Mucosa of descending colon (tissue), 3 donors: ENCODE results near the gene IFRD2. TPM values are rescaled to one million over a fixed set of nuclear protein-coding genes. Genes with fewer than 3 reads are reported as not detected.

ENCODE experiments used
- ATAC-seq: fragments of 200-7000 bp; cut with Tn5 transposase; one replicate; pipeline ENCODE4 v1.9.1; 2020; ENCODE audit warnings: mild to moderate bottlenecking, moderate library complexity
- DNase-seq, 3 donors: peaks; one replicate each; pipeline ENCODE4 v3.0.0-alpha.2; 2020
- H3K36me3 ChIP-seq: fragments of 200-600 bp; one replicate; pipeline ENCODE4 v1.8.0; 2021; ENCODE audit warnings: low read depth, mild to moderate bottlenecking
- H3K4me1 ChIP-seq: fragments of 200-600 bp; one replicate; pipeline ENCODE4 v1.8.0; 2021; ENCODE audit warnings: low read depth, mild to moderate bottlenecking
- H3K4me3 ChIP-seq: fragments of 200-600 bp; one replicate; pipeline ENCODE4 v1.8.0; 2021; ENCODE audit warnings: mild to moderate bottlenecking
- H3K9me3 ChIP-seq: fragments of 200-600 bp; one replicate; pipeline ENCODE4 v1.8.0; 2021; ENCODE audit warnings: mild to moderate bottlenecking
- intact Hi-C, 2 donors: fragments of 100-400 bp; cut with DNase I in 1 of 2; cut with micrococcal nuclease in 1 of 2; formaldehyde crosslinking; loops; one replicate each; pipeline versions ENCODE4 v1.11.0 to v1.11.1; 2022; cut with DNase I, micrococcal nuclease
- total RNA-seq, 3 donors: library from RNA; stranded (reverse); fragmentation: NEBNext Ultra II Directional in 2 of 3; extraction: Animal tissue kit (Norgen Biotek cat#: 25700) in 2 of 3; gene quantifications; one replicate each; pipeline versions ENCODE4 v1.2.1 to v1.2.4, GENCODE V29; 2021 to 2023
- TF ChIP-seq, protein P1 (sequence below): fragments of 200-600 bp; IDR thresholded peaks from one replicate; pipeline ENCODE4 v1.8.0; 2022; ENCODE audit warnings: antibody characterized with exemption, mild to moderate bottlenecking
- donor health status: DM: no; HTN: no; CAD: no; lungs with moderate emphysema.
- donor health status: DM: no; HTN: no; CAD: no.
- donor health status: DM: no; HTN: yes; CAD: no.

IFRD2 gene
- total RNA-seq, 3 donors from 2014 or later = 54.8 to 59.8 (median 57.0) TPM

DNA sequence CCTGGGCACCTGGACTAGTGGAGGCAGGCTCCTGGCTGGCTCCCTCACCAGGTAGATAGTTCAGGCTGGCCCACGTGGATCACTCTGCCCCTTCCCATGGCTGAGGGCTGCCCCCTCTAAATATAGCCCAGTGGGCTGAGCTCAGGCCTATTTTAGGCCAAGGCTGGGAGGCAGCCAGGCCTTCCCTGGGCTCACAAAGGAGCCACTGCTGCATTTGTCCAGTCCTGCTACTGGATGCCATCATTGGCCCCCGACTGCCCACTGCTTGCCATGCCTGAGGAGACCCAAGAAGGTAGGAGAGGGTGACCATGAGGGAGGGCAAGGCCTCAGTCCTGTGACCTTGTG lies 13.4 kb downstream of the IFRD2 start, which contains the start of gene LSMEM2:
TSS of gene LSMEM2 (plus strand) at position 208 of the 345 bp plus-strand sequence. CDS start at position 235, 27 bp downstream.
- H3K4me3 ChIP-seq = no peak within 1 kb of the TSS
- TF ChIP-seq, protein P1, sequence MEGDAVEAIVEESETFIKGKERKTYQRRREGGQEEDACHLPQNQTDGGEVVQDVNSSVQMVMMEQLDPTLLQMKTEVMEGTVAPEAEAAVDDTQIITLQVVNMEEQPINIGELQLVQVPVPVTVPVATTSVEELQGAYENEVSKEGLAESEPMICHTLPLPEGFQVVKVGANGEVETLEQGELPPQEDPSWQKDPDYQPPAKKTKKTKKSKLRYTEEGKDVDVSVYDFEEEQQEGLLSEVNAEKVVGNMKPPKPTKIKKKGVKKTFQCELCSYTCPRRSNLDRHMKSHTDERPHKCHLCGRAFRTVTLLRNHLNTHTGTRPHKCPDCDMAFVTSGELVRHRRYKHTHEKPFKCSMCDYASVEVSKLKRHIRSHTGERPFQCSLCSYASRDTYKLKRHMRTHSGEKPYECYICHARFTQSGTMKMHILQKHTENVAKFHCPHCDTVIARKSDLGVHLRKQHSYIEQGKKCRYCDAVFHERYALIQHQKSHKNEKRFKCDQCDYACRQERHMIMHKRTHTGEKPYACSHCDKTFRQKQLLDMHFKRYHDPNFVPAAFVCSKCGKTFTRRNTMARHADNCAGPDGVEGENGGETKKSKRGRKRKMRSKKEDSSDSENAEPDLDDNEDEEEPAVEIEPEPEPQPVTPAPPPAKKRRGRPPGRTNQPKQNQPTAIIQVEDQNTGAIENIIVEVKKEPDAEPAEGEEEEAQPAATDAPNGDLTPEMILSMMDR = no peak
- intact Hi-C loops = loop anchor here (10.0 kb wide), 2 partner anchors 54 to 84 kb away; partner anchors contain the start of gene GNAT1 (in 2 of the 2)
- ATAC-seq (no peak), DNase-seq (no peak)
- no peaks in the 10 kb centered on the region for H3K36me3 ChIP-seq
- H3K4me1 ChIP-seq = peaks cover 3% of the 10 kb centered on the region
- H3K9me3 ChIP-seq = no peaks in the 10 kb centered on the region

- Histone ChIP-seq H3K9me3 (no peaks in the 10 kb centered on the region), H3K4me1 (peaks cover 8% of the 10 kb centered on the region), H3K36me3 (no peaks in the 10 kb centered on the region), H3K4me3 (no peak overlapping the region)
- TF ChIP-seq, protein P1 = no peak
- no peak for ATAC-seq
- intact Hi-C loops = loop anchor here (10.0 kb wide), 2 partner anchors 54 to 84 kb away; partner anchors contain the start of gene GNAT1 (in 2 of the 2)
- no peak for DNase-seq
These were observed 13.9 kb downstream of the IFRD2 start for GRCh38 chr3:50278123-50278879.

DNA sequence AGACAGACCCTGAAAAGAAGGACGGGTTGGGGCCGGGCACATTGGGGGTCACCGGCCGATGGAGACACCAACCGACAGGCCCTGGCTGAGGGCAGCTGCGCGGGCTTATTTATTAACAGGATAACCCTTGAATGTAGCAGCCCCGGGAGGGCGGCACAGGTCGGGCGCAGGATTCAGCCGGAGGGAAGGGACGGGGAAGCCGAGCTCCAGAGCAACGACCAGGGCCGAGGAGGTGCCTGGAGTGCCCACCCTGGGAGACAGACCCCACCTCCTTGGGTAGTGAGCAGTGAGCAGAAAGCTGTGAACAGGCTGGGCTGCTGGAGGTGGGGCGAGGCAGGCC lies 15.5 kb downstream of the IFRD2 start:
- intact Hi-C loops = loop anchor here (10.0 kb wide), 2 partner anchors 52 to 82 kb away; partner anchors contain the start of gene GNAT1 (in 2 of the 2)
- H3K4me3 ChIP-seq = no peak overlapping the region
- DNase-seq = no peak

DNA sequence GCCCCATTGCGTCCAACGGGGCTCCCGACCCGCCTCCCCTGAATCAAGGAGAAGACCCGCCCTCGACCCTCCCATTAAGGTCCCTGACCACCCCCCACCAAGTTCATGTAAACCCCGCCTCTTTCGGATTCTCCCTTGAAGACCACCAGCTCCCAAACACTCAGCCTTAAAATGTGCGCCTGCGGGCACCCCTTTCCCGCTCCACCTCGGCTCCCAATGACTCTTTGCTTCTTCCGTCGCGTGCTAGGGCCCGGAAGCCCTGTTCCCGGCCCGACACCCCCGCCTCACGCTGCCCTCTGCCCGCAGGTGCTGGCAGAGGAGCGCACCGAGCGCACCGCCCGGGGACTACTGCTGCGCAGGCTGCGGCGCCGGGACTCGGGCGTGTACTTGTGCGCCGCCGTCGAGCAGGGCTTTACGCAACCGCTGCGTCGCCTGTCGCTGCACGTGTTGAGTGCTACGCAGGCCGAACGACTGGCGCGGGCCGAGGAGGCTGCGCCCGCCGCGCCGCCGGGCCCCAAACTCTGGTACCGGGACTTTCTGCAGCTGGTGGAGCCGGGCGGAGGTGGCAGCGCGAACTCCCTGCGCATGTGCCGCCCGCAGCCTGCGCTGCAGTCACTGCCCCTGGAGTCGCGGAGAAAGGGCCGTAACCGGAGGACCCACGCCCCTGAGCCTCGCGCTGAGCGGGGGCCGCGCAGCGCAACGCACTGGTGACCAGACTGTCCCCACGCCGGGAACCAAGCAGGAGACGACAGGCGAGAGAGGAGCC lies 16.1 kb downstream of the IFRD2 start:
- TF ChIP-seq, protein P1 = no peak
- no peaks in the 10 kb centered on the region for H3K9me3 ChIP-seq
- intact Hi-C loops = loop anchor here (10.0 kb wide), 2 partner anchors 51 to 81 kb away; partner anchors contain the start of gene GNAT1 (in 2 of the 2)
- DNase-seq (no peak), ATAC-seq (no peak)
- peaks cover 21% of the 10 kb centered on the region for H3K4me1 ChIP-seq
- no peak overlapping the region for H3K4me3 ChIP-seq
- H3K36me3 ChIP-seq = no peaks in the 10 kb centered on the region

More for the DNA sequence above, 15.5 kb downstream of the IFRD2 start:
- no peak for ATAC-seq
- Histone ChIP-seq H3K36me3 (no peaks in the 10 kb centered on the region), H3K4me1 (peaks cover 15% of the 10 kb centered on the region), H3K9me3 (no peaks in the 10 kb centered on the region)
- TF ChIP-seq, protein P1 = no peak

DNA sequence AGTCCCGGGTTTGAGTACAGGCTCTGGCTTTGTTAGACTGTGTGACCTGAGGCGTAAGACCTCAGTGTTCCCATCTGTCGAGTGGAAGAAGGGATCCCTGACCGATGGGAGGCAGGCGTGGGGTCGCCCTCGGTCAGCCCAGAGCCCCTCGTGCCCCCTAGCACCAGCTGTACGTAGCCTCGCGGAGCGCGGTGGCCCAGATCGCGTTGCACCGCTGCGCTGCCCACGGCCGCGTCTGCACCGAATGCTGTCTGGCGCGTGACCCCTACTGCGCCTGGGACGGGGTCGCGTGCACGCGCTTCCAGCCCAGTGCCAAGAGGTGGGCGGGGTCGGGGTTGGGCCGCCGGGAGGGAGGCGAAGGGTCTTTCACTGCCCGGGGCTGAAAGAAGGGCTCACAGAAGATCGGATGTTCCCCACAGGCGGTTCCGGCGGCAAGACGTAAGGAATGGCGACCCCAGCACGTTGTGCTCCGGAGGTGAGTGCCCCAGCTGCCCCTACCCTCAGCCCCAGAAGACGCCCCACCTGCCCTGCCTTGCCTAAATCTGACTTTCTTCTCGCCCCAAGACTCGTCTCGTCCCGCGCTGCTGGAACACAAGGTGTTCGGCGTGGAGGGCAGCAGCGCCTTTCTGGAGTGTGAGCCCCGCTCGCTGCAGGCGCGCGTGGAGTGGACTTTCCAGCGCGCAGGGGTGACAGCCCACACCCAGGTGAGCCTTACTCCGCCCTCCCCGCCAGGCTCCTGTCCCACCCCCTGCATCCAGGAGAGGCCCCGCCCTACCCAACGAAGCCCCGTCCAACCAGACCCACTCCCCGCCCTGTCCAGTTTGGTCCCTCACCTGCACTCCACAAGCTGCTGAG lies 16.9 kb downstream of the IFRD2 start:
- Histone ChIP-seq H3K4me3 (no peak overlapping the region), H3K9me3 (no peaks in the 10 kb centered on the region), H3K4me1 (peaks cover 24% of the 10 kb centered on the region), H3K36me3 (no peaks in the 10 kb centered on the region)
- DNase-seq = no peak
- TF ChIP-seq, protein P1 = no peak
- no peak for ATAC-seq
- intact Hi-C loops = loop anchor here (10.0 kb wide), 2 partner anchors 51 to 81 kb away; partner anchors contain the start of gene GNAT1 (in 2 of the 2)
